ENCODE measurements around the gene ZSCAN25.

Gene ZSCAN25

GRCh38 chr7:99619571-99620130 is 2.9 kb downstream of the ZSCAN25 start:
- no peak overlapping the region for H2BK120ac ChIP-seq (ENCODE audit: low read depth, low read length)
- no peak overlapping the region for H2AK5ac ChIP-seq (ENCODE audit: low read length)
- no peak overlapping the region for H3K4me2 ChIP-seq (ENCODE audit: low read length)
- H3K27ac ChIP-seq (ENCODE audit: low read depth, low read length) = no peak overlapping the region
- peaks cover 4% of the 10 kb centered on the region for H3K79me1 ChIP-seq (ENCODE audit: low read length)
- no peak for DNase-seq
- H3K4ac ChIP-seq (ENCODE audit: low read depth, low read length) = no peak overlapping the region
- H3K4me3 ChIP-seq (ENCODE audit: low read length) = no peak overlapping the region
- H3K9ac ChIP-seq (ENCODE audit: low read length) = no peak overlapping the region
- H3K79me2 ChIP-seq (ENCODE audit: control insufficient read depth, insufficient read depth, low read length) = peaks cover 5% of the 10 kb centered on the region
- no peak overlapping the region for H2BK15ac ChIP-seq (replicated peaks; ENCODE audit: low read depth)
- H3K56ac ChIP-seq (ENCODE audit: low read length) = no peak overlapping the region
- H3K4me1 ChIP-seq (ENCODE audit: control insufficient read depth, low read depth, low read length) = no peaks in the 10 kb centered on the region
- H4K8ac ChIP-seq (ENCODE audit: low read depth, low read length) = no peak overlapping the region
- no peak overlapping the region for H4K5ac ChIP-seq (ENCODE audit: low read length)
- H3K36me3 ChIP-seq (ENCODE audit: control insufficient read depth, insufficient read depth, low read length) = peaks cover 11% of the 10 kb centered on the region
- H3K18ac ChIP-seq (ENCODE audit: low read length) = no peak overlapping the region
- no peaks in the 10 kb centered on the region for H3K27me3 ChIP-seq (ENCODE audit: insufficient read depth, low read length, poor library complexity)
- H2BK5ac ChIP-seq (ENCODE audit: low read length) = no peak overlapping the region
- no peak overlapping the region for H3K23ac ChIP-seq (ENCODE audit: low read length)
- WGBS (ENCODE audit: extremely low coverage, insufficient coverage, low lambda C conversion rate) = no CpG with 5 or more reads among the region's 18 CpGs

GRCh38 chr7:99621271-99621670 is 4.5 kb downstream of the ZSCAN25 start:
- H4K5ac ChIP-seq (ENCODE audit: low read length) = no peak overlapping the region
- peaks cover 20% of the 10 kb centered on the region for H3K36me3 ChIP-seq (ENCODE audit: control insufficient read depth, insufficient read depth, low read length)
- no peak overlapping the region for H3K4me3 ChIP-seq (ENCODE audit: low read length)
- no peak overlapping the region for H2BK5ac ChIP-seq (ENCODE audit: low read length)
- H3K56ac ChIP-seq (ENCODE audit: low read length) = no peak overlapping the region
- peaks cover 5% of the 10 kb centered on the region for H3K79me2 ChIP-seq (ENCODE audit: control insufficient read depth, insufficient read depth, low read length)
- H3K79me1 ChIP-seq (ENCODE audit: low read length) = peaks cover 4% of the 10 kb centered on the region
- no peak overlapping the region for H3K18ac ChIP-seq (ENCODE audit: low read length)
- no CpG with 5 or more reads among the region's 5 CpGs for WGBS (ENCODE audit: extremely low coverage, insufficient coverage, low lambda C conversion rate)
- no peak overlapping the region for H4K8ac ChIP-seq (ENCODE audit: low read depth, low read length)
- no peak overlapping the region for H3K23ac ChIP-seq (ENCODE audit: low read length)
- H3K4me2 ChIP-seq (ENCODE audit: low read length) = no peak overlapping the region
- no peak overlapping the region for H2AK5ac ChIP-seq (ENCODE audit: low read length)
- H2BK120ac ChIP-seq (ENCODE audit: low read depth, low read length) = no peak overlapping the region
- no peak overlapping the region for H3K9ac ChIP-seq (ENCODE audit: low read length)
- H3K4ac ChIP-seq (ENCODE audit: low read depth, low read length) = no peak overlapping the region
- no peak for DNase-seq
- H2BK15ac ChIP-seq (replicated peaks; ENCODE audit: low read depth) = no peak overlapping the region
- no peak overlapping the region for H3K27ac ChIP-seq (ENCODE audit: low read depth, low read length)
- no peaks in the 10 kb centered on the region for H3K27me3 ChIP-seq (ENCODE audit: insufficient read depth, low read length, poor library complexity)
- no peaks in the 10 kb centered on the region for H3K4me1 ChIP-seq (ENCODE audit: control insufficient read depth, low read depth, low read length)

GRCh38 chr7:99622596-99622995 is 5.8 kb downstream of the ZSCAN25 start:
- no peak for DNase-seq
- Histone ChIP-seq H3K4ac (ENCODE audit: low read depth, low read length) (no peak overlapping the region), H3K27me3 (ENCODE audit: insufficient read depth, low read length, poor library complexity) (no peaks in the 10 kb centered on the region)

GRCh38 chr7:99623091-99623693 is 6.4 kb downstream of the ZSCAN25 start:
- Histone ChIP-seq H3K36me3 (ENCODE audit: control insufficient read depth, insufficient read depth, low read length) (peaks cover 20% of the 10 kb centered on the region), H2BK5ac (ENCODE audit: low read length) (no peak overlapping the region), H3K4me3 (ENCODE audit: low read length) (no peak overlapping the region), H3K4ac (ENCODE audit: low read depth, low read length) (no peak overlapping the region), H3K27ac (ENCODE audit: low read depth, low read length) (no peak overlapping the region), H2AK5ac (ENCODE audit: low read length) (no peak overlapping the region), H3K79me2 (ENCODE audit: control insufficient read depth, insufficient read depth, low read length) (peaks cover 2% of the 10 kb centered on the region), H3K4me2 (ENCODE audit: low read length) (no peak overlapping the region), H4K8ac (ENCODE audit: low read depth, low read length) (no peak overlapping the region), H3K18ac (ENCODE audit: low read length) (no peak overlapping the region), H3K56ac (ENCODE audit: low read length) (no peak overlapping the region), H3K79me1 (ENCODE audit: low read length) (peaks cover 4% of the 10 kb centered on the region), H2BK120ac (ENCODE audit: low read depth, low read length) (no peak overlapping the region), H3K4me1 (ENCODE audit: control insufficient read depth, low read depth, low read length) (no peaks in the 10 kb centered on the region), H2BK15ac (replicated peaks; ENCODE audit: low read depth) (no peak overlapping the region), H4K5ac (ENCODE audit: low read length) (no peak overlapping the region), H3K23ac (ENCODE audit: low read length) (no peak overlapping the region), H3K9ac (ENCODE audit: low read length) (no peak overlapping the region), H3K27me3 (ENCODE audit: insufficient read depth, low read length, poor library complexity) (no peaks in the 10 kb centered on the region)
- DNase-seq = no peak
- no CpG with 5 or more reads among the region's 7 CpGs for WGBS (ENCODE audit: extremely low coverage, insufficient coverage, low lambda C conversion rate)

More at GRCh38 chr7:99622596-99622995, 5.8 kb downstream of the ZSCAN25 start:
- Histone ChIP-seq H4K8ac (ENCODE audit: low read depth, low read length) (no peak overlapping the region), H3K56ac (ENCODE audit: low read length) (no peak overlapping the region), H3K27ac (ENCODE audit: low read depth, low read length) (no peak overlapping the region), H3K79me2 (ENCODE audit: control insufficient read depth, insufficient read depth, low read length) (peaks cover 2% of the 10 kb centered on the region), H3K36me3 (ENCODE audit: control insufficient read depth, insufficient read depth, low read length) (peaks cover 20% of the 10 kb centered on the region), H3K4me2 (ENCODE audit: low read length) (no peak overlapping the region), H3K4me1 (ENCODE audit: control insufficient read depth, low read depth, low read length) (no peaks in the 10 kb centered on the region), H3K23ac (ENCODE audit: low read length) (no peak overlapping the region), H2BK5ac (ENCODE audit: low read length) (no peak overlapping the region), H3K18ac (ENCODE audit: low read length) (no peak overlapping the region), H2BK15ac (replicated peaks; ENCODE audit: low read depth) (no peak overlapping the region), H3K4me3 (ENCODE audit: low read length) (no peak overlapping the region), H3K9ac (ENCODE audit: low read length) (no peak overlapping the region), H3K79me1 (ENCODE audit: low read length) (peaks cover 4% of the 10 kb centered on the region), H2AK5ac (ENCODE audit: low read length) (no peak overlapping the region), H2BK120ac (ENCODE audit: low read depth, low read length) (no peak overlapping the region), H4K5ac (ENCODE audit: low read length) (no peak overlapping the region)
- no CpG with 5 or more reads among the region's 10 CpGs for WGBS (ENCODE audit: extremely low coverage, insufficient coverage, low lambda C conversion rate)

- Histone ChIP-seq H3K4ac (ENCODE audit: low read depth, low read length) (no peak overlapping the region), H2BK15ac (replicated peaks; ENCODE audit: low read depth) (no peak overlapping the region), H3K4me1 (ENCODE audit: control insufficient read depth, low read depth, low read length) (no peaks in the 10 kb centered on the region), H2AK5ac (ENCODE audit: low read length) (no peak overlapping the region), H3K36me3 (ENCODE audit: control insufficient read depth, insufficient read depth, low read length) (peaks cover 19% of the 10 kb centered on the region), H4K8ac (ENCODE audit: low read depth, low read length) (no peak overlapping the region), H3K4me2 (ENCODE audit: low read length) (no peak overlapping the region), H2BK120ac (ENCODE audit: low read depth, low read length) (no peak overlapping the region), H3K23ac (ENCODE audit: low read length) (no peak overlapping the region), H3K79me2 (ENCODE audit: control insufficient read depth, insufficient read depth, low read length) (no peaks in the 10 kb centered on the region), H3K9ac (ENCODE audit: low read length) (no peak overlapping the region), H3K27me3 (ENCODE audit: insufficient read depth, low read length, poor library complexity) (no peaks in the 10 kb centered on the region), H3K79me1 (ENCODE audit: low read length) (no peaks in the 10 kb centered on the region), H3K18ac (ENCODE audit: low read length) (no peak overlapping the region), H2BK5ac (ENCODE audit: low read length) (no peak overlapping the region), H3K56ac (ENCODE audit: low read length) (no peak overlapping the region), H3K4me3 (ENCODE audit: low read length) (no peak overlapping the region), H4K5ac (ENCODE audit: low read length) (no peak overlapping the region), H3K27ac (ENCODE audit: low read depth, low read length) (no peak overlapping the region)
- no peak for DNase-seq
- no CpG with 5 or more reads among the region's 9 CpGs for WGBS (ENCODE audit: extremely low coverage, insufficient coverage, low lambda C conversion rate)
Measured at GRCh38 chr7:99623702-99624447, 7.1 kb downstream of the ZSCAN25 start.
